Prostate gland (tissue), 2 donors: ENCODE measurements around the gene VSIG8.

Experiments
- CTCF ChIP-seq, 4 experiments: fragments of 200-600 bp in 2 of 4; fragments of 450-650 bp in 2 of 4; sonication (generic) in 2 of 4; IDR thresholded peaks; 1 replicate in 3 of 4; 2 replicates in 1 of 4; pipeline ENCODE4 v1.5.1; 2016 to 2019; ENCODE audit warnings: antibody characterized with exemption in 4 of 4, mild to moderate bottlenecking in 2 of 4, moderate library complexity in 2 of 4
- POLR2A ChIP-seq: fragments of 450-650 bp; IDR thresholded peaks from one replicate; pipeline ENCODE4 v1.6.1; 2016; ENCODE audit warnings: antibody characterized with exemption, mild to moderate bottlenecking

- TF ChIP-seq CTCF (IDR thresholded peaks at IDR 0.05) (no peak), POLR2A (no peak)
Observed at GRCh38 chr1:159835356-159835755, 27.1 kb downstream of the VSIG8 start.
